ENCODE data around the gene MAFB. TPM values are rescaled to one million over a fixed set of nuclear protein-coding genes. Genes with fewer than 3 reads are reported as not detected.

MAFB gene
- polyA plus RNA-seq, 1 donor, result 97.5 TPM

DNA sequence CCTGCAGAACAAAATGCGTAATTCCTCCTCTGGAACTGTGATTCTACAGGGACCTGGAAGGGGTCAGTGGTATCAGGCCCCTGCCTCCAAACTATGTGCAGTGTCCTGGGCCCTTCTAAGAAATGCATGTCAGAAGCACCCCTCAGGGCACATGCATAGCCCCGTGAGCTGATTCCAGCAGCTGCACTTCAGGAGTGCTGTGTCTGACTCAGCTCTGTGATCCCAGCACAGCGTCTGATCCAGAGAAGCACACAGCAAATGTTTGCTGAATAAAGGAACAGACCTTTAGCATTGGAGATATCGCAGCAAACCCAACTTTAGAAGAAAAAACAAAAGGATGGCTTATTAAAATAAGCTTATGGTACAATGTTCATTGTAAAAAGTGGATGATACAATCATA lies 15.8 kb upstream of the MAFB start:
- no peak for DNase-seq

DNA sequence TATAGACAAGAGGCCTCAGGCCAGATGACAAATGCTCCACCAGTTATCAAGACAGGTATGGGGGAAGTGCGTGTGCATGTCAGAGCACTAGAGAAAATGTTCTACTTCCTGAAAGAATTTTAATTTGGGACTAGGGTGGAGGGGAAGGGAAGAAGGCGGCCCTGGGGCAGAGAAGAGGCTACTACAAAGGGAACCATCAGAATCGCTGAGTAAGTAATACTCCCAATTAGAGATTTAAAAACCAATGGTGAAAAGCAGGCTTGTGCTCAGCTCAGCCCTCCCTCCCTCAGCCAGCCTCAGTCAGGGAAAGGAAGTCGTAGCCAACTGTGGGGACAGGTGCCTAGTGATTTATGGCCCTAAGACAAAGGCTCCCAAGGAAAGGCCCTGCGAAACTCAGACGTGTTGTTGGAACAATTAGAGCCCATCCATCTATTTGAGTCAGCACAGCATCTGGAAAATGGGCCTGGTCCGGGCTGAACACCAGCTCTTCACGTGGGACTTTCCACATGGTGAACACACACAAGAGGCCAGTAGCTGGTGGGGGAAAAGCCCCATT lies 15.0 kb upstream of the MAFB start:
- DNase-seq, result no peak

DNA sequence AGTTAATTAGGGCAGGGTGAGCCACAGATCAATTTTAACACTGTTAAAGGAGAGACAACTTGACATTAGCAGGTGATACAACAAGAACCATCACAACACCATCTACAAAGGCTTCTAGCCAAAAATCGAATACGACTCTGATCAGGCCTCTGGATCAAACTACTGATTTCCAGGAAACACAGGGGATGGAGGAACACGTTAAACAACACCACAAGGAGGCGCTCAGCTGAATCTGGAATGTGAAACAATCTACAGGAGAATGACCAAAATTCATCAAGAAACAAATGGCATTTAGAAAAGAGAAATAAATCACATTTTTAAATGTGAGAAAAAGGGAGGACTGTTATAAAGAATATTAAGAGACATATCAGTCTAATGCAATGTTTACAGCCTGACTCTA lies 13.5 kb upstream of the MAFB start:
- no peak for DNase-seq

DNA sequence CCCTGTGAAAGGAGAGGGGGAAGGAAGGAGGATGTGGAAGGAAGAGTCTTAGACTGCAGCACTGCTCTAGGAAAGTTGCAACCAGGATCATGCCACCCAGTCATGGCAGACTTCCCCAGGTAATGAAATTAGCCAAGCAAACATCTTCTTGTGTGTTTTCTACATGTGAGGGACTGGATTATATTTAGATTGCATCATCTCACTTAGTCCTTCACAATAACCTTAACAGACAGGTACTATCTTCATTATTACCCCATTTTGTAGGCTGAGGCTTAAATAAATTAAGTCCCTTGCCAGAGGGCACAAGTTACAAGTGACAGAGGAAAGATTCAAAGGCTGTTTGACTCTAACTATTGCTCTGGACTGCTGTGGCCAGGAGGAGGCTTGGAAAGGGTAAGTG lies 9.7 kb upstream of the MAFB start:
- DNase-seq, result no peak

DNA sequence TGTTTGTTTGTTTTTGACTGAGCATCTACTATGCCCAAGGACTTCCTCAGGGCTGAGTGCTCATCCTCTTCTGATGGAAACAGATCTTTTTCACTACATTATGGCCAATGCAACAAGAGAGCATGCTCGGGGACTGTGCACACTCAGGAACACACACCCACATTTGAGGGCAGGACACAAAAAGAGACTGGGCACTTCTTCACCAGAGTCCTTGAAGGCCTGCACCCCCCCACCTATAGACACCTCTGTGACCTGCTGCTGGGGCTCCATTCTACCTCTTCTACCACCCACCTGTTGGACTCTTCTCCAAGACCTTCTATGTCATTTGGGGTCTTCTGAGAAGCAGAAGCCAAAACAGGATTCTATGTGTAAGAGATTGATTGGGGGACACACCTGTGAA lies 9.2 kb upstream of the MAFB start:
- DNase-seq, result no peak

DNA sequence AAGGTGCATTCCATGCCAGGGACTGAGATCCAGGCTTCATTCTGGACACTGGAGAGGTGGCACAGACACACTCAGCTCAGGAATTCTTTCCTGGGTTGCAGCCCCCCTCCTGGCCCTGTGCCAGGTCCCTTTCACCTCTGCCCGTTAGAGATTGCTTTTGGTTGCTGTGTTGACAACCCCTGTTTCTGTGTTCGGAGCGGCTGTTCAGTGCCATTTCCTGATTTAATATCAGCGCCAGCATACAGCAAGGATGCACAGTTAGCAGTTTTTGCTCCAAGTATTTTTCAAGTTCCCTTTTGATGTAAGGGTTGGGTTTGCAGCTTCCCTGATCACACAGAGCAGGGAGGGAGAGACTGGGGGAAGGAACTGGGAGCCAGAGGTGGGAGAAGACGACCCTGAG lies 8.5 kb upstream of the MAFB start:
- no peak for DNase-seq

DNA sequence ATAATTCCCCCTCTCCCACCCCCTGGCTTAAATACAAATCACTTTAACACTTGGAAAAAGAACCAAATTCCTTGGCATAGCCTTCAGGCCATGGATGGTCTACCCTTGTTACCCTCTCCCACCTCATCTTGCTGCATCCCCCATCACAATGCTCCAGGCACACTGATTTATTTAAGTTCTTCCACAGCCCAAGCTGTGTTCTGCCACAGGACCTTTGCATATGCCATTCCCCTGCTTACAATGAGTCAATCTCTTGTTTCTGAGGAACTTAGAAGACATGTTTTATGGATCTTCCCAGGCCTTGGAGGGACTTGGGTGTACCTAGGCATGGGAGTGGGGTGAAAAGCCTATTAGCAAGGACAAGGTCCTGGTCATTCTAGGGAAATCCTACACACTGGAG lies 6.2 kb upstream of the MAFB start:
- no peak for DNase-seq

DNA sequence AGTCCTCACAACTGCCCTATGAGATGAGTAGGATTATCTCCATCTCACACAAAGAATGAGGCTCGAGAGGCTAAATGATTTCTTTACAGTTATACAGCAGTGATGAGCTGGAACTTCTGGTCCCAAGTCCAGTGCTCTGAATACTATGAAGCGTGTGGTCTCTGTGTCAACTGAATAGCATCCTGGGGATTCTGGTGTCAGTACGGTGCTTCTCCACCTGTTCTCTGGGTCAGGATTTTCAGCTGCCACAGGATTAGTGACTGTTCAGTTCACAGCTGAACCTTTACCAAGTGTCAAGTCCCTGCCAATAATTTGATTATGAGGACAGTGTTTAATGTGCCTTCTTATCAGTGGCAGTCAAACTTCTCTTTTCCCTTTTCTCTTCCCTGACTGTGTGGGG lies 5.2 kb upstream of the MAFB start:
- no peak for DNase-seq

DNA sequence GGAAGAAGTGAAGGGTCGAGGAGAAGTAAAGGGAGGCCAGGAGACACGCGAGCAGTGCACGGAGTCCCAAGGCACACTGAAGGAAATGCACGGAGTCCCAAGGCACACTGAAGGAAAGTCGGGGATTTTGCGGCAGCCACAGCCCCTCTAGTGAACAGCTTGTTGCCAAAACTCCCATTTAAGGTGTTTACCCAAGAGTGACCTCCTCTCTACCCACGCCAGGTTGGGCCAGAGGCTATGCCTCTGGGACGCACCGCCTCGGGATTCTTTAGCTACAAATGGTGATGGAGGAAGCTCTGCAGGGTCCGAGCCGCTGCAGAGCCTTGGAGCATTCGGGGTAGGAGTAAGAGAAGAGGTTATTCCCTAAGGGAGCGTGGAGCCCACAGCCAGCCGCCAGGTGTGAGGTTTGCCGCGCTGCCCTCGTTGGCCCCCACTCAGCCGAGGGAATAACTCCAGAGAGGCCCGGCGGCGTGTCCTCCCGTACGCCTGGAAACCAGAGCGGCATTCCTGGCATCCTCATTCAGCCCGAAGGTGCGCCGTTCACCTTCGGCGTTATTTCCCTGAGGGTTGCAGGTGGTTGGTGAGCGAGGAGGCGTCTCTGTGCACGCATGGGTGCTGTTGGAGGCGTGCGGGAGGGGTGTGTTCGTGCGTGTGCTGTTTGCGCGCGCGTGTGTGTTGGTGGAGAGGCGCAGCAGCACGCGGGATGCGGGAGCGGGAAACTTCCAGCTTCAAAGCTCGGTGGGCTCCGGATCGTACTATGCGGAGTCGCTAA lies 3.4 kb upstream of the MAFB start:
- DNase-seq, result no peak

DNA sequence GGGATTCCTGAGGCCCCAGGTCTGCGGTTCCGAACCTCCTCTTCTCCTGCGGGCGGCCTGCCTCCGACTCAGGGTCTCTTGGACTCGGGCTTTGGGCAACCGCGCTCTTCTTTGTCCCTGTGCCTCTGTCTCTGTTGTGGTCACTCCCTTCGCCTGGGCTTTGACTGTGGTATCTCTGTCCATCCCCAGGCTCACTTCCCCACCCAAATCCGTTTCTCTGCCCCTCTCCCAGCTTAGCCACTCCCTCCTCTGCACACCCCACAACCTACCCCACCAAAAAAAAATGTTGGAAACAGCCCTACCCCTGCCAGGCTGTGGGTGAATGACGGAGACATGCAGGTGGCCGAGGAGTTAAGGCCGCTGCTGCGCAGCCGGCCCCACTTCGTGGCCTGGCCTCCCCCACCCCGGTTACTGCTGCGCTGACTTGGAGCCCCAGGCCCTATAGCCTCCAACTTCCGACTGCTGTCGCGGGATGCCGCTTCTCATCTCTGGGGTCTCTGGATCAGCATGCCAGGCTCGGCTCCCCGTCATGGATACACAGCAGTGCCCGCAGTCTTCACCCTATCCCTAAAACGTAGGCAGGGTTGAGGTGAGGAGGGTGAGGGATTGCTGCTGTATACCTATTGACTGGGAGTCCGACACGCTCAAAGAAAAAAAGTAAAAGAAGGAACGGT lies 2.7 kb upstream of the MAFB start:
- DNase-seq, result no peak

DNA sequence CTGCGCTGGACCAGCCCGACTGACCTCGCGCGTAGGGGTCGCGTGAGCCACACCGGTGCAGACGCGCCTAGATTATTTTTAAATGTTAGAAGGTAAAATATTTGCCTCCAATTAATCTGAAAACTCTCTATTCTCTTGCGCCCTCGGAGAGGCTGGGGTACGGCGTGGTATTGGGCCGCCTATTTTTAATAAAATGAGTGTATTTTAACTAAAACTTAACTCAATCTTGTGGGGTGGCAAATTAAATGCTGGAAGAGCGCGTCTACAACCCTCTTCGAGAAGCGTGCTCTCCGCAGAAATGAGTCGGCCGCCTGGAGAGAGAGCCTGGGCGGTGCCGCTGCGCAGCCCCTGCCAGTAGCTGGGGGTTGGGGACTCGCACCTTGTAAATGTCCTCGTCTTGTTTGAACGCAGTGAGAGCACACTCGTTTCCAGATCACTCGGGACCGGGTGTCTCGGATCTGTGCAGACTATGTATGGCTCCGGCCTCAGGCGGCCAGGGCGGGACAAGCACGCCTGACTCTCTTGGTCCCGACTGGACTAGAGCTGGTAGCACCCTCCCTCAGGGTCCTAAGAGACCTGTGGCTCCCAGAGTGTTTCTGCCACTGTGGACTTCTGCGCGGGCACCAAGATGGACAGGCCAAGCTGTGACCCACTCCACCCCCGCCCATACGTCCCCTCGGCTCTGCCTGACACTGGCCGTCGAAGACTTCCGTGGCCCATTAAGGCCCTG lies 2.0 kb upstream of the MAFB start:
- no peak for DNase-seq

DNA sequence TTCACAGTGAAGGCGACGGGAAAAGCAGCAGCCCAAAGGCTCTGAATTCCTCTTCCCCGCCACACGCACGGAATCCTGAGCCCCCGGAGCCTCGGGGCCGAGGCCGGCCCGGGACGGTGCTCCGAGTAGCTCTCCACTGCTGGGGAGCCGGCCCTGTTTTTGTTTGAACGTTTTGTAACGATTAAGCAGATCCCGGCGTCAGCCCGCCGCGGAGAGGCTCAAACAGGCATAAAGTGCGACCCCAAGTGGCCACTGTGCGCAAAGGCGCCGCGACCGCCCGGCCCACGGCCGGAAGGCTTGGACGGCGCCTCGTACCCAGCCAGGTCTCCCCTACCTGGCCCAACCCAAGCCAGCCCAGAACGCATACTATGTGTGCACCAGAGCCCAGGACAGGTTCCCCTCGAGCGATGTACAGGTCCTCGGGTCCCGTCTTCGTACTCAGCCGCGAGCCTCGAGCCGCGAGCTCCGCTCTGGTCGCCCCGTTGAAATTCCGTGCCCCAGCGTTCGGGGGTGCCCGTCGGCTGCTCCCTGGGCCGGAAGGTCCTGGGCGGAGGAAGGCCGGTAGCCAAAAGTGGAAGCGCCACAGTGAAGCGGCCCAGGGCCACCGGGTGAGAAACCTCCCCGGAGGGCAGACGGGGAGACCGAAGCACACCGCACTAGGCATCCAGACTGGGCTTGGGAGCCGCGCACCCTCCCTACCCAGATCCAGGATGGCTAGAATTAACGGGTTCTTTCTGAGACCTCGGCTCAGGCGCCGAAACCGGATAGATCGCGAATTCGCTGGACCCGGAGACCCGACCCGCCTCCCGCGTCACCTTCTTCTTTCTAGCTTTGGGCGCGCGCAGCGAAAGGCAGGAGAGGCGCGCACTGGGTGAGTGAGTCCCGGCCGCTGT lies 1.2 kb upstream of the MAFB start:
- peak; percentile 92 for DNase-seq

DNA sequence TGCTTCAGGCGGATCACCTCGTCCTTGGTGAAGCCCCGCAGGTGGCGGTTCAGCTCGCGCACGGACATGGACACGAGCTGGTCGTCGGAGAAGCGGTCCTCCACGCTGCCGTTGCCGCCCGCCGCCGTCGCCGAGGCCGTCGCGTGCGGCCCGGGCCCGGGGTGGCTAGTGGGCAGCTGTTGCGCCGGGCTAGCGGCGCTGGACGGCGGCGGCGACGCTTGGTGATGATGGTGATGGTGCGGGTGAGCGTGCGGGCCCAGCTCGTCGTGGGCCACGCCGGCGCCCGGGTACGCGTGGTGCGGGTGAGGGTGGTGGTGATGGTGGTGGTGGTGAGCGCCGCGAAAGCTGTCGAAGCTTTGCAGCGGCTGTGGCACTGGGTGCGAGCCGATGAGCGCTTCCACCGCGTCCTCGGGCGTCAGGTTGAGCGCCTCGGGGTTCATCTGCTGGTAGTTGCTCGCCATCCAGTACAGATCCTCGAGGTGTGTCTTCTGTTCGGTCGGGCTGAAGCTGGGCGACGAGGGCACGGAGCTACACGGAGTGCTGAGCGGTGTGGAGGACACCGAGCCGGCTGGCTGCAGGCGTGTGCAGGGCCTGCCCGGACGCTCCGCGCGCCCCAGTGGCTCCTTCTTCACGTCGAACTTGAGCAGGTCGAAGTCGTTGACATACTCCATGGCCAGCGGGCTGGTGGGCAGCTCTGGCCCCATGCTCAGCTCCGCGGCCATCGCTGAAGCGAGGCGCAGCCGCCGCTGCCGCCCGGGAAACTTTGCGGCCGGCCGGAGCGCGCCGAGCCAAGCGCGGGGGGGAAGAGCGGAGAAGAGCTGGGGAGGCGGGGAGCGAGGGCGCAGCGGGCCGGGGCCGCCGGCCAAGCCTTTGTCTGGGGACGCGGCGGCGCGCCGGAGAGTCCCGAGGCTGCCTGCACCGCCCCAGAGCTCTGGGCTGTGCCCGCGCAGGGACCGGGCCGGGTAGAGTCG lies 622 bp downstream of the MAFB start:
- peak; percentile 46 for DNase-seq

DNA sequence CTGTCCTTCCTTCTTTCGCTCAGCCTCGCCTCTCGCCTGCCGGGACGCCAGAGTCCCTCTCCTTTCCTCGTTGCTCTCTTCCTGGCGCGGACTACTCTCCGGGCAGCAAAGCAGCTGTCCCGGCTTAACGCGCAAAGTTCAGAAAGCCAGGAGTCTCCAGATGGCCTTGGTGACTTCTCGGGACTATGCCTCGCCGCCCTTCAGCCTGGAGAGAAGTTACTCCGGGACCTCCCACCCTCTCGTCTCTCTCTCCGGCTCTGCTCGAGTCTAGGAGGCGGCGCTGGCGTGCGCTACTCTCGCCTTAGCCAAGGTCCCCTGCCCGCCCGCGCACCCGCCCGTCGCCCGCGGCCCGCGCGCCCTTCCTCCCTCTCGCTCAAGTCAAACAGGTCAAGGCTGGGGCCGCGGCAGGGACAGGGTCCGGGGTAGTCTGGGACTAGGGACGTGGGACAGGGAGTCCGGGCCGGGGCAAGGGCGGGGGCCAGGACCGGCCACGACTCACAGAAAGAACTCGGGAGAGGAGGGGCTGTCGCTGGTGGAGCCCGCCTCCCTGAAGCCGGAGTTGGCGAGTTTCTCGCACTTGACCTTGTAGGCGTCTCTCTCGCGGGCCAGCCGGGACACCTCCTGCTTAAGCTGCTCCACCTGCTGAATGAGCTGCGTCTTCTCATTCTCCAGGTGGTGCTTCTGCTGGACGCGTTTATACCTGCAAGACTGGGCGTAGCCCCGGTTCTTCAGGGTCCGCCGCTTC lies 1.5 kb downstream of the MAFB start:
- DNase-seq, result no peak

DNA sequence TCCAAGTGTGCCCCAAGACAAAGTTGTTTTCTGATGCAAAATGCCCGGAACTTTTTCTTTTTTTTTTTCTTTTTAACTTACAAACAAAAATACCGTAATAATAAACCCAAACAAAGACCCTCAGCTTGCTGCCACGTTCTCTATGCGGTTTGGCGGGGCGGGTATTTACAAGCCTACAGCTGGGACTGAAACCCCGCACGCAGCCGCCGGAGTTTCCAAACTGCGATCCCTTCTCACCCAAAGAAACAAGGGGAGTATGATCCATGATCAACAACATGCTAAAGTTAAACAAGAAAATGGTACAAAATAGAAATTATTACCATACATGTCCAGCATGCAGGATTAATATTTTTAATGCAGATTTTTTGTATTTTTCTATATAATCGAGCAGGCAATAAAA lies 2.1 kb downstream of the MAFB start:
- DNase-seq, result no peak

DNA sequence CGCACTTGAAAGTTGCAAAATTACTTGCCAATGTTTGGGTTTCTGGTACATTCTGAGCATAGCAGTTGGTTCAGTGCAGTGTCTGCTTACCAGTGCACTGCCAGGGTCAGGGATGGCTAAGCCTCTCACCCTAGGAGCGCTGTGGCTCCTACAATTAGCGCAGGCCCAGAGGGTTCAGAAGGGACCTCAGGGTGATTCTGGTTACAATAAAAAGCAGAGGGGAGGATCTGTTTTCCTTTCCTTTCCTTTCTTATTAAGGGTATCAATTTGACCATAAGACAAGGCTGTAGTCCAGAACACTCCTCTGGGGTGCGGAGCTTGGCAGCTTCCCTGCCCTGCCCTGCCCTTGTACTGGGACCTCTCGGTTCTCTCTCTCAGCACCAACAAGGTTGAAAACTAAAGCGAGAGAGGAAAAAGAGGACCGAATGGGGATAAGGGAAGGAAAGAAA lies 2.6 kb downstream of the MAFB start:
- no peak for DNase-seq

DNA sequence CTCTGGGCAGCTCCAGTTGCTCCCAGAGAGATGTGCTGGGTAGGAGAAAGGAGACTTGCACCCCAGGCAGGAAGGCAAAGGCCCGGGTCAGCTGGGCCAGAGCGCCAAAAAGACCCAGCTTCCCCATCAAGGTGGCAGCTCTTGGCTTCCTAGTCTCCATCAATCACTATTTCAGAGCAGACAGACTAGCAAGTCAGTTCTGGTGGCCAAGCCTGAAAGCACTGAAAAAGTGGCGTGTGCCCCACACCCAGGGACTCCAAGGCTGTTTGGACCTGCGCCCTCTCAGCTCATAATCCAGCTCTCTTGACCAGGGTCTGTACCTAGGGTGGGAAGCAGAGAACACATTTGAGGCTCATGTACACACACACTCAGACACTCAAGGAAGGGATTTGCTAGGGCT lies 3.7 kb downstream of the MAFB start:
- no peak for DNase-seq

DNA sequence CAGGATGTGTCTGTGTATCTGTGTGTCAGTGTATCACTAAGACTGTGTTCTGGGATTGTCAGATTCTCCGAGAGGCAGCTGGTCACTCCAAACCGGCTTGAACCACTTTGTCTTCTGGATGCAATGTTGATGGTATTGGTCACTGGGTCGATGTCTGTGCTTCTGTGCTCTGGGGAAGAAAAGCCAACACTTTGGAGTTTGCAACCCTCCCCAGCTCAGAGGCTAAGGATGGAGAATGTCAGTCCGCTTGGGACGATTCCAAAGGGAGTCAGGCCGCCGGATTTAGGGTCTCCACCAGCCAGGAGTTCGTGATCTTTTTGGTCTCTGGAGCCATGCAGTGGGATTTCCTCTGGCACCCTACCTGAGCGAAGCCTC lies 5.2 kb downstream of the MAFB start:
- no peak for DNase-seq

DNA sequence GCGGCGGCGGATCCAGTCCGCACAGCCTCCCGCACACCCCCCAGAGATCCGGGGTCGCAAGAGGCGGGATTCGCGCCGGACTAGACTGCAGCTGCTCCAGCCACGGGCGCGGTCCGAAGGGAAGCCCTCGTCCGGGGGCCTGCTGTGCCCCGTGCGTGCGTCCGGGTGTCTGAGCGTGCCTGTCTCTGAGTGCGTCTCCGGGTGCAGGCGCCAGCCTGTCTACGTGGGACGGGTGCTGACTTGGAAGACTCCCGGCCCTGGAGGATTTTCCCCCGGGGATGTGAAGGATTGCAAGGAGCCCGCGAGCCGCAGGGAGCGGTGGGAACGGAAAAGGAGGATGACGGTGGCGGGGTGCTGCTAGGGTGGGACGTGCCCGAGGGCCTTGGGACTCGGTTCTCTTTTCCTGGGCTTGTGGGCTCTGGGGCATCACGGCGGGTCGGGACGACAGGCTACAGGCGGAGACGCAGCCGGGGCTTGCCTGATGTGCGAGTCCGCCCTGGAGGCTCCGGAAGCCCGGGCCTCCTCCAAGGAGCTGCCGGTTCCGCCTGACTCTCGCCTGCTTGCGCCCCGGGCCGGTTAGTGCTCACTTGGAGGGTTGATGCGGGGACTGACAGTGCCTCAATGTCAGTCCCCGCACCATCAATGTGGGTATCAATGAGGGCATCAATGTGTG lies 5.7 kb downstream of the MAFB start:
- DNase-seq, result no peak
